Fibroblast of lung (primary cell): ENCODE data around the gene TM9SF1.

Experiments used
- CTCF ChIP-seq, 2 donors: IDR thresholded peaks in 1 of 2; conservative IDR thresholded peaks in 1 of 2; 1 replicate in 1 of 2; 2 replicates in 1 of 2; pipeline ENCODE4 v1.5.1; 2011 to 2012; ENCODE audit warnings: low read length in 2 of 2, control low read depth in 1 of 2, inconsistent platforms in 1 of 2, low read depth in 1 of 2, mild to moderate bottlenecking in 1 of 2
- EZH2 ChIP-seq: IDR thresholded peaks from 2 replicates; pipeline ENCODE4 v1.5.1; 2012; ENCODE audit warnings: low read length, control low read depth, mild to moderate bottlenecking; ENCODE audit errors: missing control alignments

GRCh38 chr14:24176599-24176998, 18.6 kb downstream of the TM9SF1 start:
- no peak for TF ChIP-seq CTCF (conservative IDR thresholded peaks at IDR 0.05 in 1 of 2, IDR thresholded peaks at IDR 0.05 in 1 of 2; ENCODE audit: low read depth in 1 of 2, low read length in 2 of 2)
- no peak for TF ChIP-seq EZH2
